Pericardium fibroblast (primary cell): ENCODE results near the gene PCDHGA8. TPM values are rescaled to one million over a fixed set of nuclear protein-coding genes. Genes with fewer than 3 reads are reported as not detected.

Experiments used
- total RNA-seq: library from RNA; depleted of rRNA; stranded (reverse); fragments of >200 nt; gene quantifications from 2 replicates; pipeline ENCODE4 v1.2.3, GENCODE V29; 2015

PCDHGA8 gene
- total RNA-seq, result 0.70 and 1.4 TPM in 2 replicates

GRCh38 chr5:141392429-141393198, at the start of gene PCDHGA8:
PCDHGA8 (plus strand) TSS chr5:141392633; CDS start chr5:141392814, 181 bp downstream.

GRCh38 chr5:141343242-141343952, 49.0 kb upstream of the PCDHGA8 start, which contains the start of gene PCDHGA3:
PCDHGA3 (plus strand) TSS chr5:141343829; CDS start chr5:141344034, 205 bp downstream.

DNA sequence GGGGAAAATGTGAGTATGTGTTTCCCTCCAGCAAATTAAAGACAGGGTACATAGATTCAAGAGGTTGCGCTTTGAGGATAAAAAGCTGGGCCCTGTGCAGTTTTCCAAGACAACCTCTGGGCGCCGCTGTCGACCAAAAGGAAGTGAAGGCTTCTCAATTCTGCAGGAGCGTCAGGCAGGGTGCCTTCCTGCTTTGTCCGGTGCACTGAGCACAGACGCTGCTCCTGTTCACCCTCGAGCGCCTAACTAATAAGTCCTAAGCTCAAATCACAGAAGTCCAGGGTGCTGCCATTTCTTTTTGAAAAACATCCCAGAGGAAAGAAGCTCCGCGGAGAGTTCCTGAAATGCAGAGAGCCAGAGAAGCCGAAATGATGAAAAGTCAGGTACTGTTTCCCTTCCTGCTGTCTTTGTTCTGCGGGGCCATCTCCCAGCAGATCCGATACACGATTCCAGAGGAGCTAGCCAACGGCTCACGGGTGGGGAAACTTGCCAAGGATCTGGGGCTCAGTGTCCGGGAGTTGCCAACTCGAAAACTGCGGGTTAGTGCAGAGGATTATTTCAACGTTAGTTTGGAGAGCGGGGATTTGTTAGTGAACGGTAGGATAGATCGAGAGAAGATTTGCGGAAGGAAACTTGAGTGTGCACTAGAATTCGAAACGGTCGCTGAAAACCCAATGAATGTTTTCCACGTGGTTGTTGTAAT, 42.4 kb upstream of the PCDHGA8 start, which contains the start of gene PCDHGB1:
PCDHGB1 (plus strand) TSS at position 183 of the 703 bp plus-strand sequence; CDS start at position 345, 162 bp downstream.

GRCh38 chr5:141354900-141355469, 37.4 kb upstream of the PCDHGA8 start, which contains the start of gene PCDHGA4:
PCDHGA4 (plus strand) TSS chr5:141355021; CDS start chr5:141355108, 87 bp downstream.

DNA sequence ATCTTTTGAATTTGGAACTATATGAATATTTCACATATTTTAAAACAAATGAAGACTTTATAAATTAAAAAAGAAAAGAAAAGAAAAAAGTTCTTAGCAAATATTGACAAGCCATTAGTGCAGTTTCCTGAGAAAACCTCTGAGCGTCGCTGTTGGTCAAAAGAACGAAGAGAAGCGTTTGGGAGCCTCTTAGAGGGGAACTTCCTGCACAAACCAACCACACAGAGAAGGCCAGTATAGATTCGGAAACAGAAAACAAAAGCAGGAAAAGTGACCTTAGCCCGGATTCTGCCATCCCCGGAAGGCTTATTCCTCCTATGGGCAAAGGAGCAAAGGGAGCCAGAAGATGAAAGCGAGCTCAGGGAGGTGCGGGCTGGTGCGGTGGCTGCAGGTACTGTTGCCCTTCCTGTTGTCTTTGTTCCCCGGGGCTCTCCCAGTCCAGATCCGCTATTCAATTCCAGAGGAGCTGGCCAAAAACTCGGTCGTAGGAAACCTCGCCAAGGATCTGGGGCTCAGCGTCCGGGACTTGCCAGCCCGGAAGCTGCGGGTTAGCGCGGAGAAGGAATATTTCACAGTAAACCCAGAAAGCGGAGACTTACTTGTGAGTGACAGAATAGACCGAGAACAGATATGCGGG, 32.5 kb upstream of the PCDHGA8 start, which contains the start of gene PCDHGB2:
PCDHGB2 (plus strand) TSS at position 205 of the 637 bp plus-strand sequence; CDS start at position 347, 142 bp downstream.

DNA sequence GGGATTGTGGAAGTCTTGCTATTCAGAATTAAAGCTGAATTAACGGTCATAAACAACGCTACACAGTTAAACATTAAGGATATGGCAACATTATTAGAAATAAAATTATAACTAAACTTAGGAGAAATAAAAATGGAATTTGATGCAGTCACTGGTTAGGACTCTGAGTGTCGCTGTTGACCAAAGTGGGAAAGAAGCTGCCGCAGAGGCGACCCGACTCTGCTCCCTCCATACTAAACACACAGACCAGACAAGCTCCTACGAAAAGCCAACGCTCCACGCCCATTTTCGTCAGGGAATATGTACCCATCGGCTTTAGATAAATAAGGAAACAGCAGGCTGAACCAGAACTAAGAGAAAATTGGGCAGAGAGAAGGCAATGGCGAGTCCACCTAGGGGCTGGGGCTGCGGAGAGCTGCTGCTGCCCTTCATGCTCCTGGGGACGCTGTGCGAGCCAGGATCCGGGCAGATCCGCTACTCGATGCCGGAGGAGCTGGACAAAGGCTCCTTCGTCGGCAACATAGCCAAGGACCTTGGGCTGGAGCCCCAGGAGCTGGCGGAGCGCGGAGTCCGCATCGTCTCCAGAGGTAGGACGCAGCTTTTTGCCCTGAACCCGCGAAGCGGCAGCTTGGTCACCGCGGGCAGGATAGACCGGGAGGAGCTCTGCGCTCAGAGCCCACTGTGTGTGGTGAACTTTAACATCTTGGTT, 28.3 kb upstream of the PCDHGA8 start, which contains the start of gene PCDHGA5:
PCDHGA5 (plus strand) TSS at position 211 of the 709 bp plus-strand sequence; CDS start at position 380, 169 bp downstream.

GRCh38 chr5:141369994-141370848, 22.2 kb upstream of the PCDHGA8 start, which contains the start of gene PCDHGB3:
PCDHGB3 (plus strand) TSS chr5:141370242; CDS start chr5:141370395, 153 bp downstream.

DNA sequence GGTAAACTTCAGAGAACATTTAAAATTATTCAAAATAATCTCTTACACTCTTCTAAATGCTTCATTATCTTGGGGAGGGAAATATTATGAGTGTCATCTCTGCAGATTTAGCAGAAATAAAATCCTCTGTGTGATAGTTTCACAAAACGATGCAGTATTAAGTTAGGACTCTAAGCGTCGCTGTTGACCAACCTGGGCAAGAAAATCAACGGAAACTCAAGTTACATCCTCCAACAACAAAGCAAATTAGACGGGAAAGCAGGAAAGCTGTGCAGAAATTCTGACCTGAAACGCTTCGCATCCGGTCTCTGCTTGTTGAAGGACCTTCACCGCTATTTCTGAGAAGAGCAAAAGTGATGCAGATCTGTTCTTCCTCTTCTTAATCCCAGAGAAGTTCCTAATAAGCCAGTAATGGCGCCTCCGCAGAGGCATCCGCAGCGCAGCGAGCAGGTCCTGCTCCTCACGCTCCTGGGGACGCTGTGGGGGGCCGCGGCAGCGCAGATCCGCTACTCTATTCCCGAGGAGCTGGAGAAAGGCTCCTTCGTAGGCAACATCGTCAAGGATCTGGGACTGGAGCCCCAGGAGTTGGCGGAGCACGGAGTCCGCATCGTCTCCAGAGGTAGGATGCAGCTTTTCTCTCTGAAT, 18.6 kb upstream of the PCDHGA8 start, which contains the start of gene PCDHGA6:
PCDHGA6 (plus strand) TSS at position 219 of the 645 bp plus-strand sequence; CDS start at position 412, 193 bp downstream.

DNA sequence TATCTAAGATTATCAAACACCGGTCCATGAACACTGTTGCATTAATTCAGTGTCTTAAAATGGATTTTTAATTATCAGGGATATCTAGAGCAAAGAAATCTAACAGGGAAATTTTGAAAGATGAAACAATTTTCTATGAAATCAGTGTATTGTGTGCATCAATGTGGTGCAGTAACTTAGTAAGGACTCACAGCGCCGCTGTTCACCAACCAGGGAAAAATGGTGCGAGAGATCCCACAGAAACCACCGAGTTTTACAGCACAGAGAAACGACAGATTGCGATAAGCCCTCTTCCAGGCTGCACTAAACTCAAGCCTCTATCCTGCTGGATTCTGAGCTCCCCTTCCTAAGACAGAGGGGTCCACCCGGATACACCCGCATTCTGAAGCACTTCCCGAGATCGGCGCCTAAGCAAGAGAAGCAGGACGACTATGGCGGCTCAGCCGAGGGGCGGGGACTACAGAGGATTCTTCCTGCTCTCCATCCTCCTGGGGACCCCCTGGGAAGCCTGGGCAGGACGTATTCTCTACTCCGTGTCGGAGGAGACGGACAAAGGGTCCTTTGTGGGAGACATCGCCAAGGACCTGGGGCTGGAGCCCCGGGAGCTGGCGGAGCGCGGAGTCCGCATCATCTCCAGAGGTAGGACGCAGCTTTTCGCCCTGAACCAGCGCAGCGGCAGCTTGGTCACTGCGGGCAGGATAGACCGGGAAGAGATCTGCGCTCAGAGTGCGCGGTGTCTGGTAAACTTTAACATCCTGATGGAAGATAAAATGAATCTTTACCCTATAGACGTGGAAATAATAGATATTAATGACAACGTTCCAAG, 9.8 kb upstream of the PCDHGA8 start, which contains the start of gene PCDHGA7:
PCDHGA7 (plus strand) TSS at position 274 of the 826 bp plus-strand sequence; CDS start at position 432, 158 bp downstream.

DNA sequence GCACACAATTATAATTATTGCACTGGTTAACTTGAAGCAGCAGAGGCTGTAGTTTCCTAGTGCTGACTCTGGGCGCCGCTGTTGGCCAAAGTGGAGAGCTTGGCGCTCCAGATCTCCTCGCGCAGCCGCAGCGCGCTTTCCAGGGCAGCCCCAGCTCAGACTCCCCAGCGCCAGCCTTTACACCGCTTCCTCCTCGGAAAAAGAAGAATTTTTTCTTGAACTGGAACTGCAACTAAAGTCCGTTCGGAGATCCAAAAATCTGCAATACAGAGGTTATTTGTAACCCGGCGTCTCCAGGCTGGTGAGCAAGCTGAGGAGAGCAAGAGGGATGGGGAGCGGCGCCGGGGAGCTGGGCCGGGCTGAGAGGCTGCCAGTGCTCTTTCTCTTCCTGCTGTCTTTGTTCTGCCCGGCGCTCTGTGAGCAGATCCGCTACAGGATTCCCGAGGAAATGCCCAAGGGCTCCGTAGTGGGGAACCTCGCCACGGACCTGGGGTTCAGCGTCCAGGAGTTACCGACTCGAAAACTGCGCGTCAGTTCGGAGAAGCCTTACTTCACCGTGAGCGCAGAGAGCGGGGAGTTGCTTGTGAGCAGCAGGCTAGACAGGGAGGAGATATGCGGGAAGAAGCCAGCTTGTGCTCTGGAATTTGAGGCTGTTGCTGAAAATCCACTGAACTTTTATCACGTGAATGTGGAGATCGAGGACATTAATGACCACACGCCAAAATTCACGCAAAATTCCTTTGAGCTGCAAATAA, 4.7 kb upstream of the PCDHGA8 start, which contains the start of gene PCDHGB4:
PCDHGB4 (plus strand) TSS at position 142 of the 755 bp plus-strand sequence; CDS start at position 329, 187 bp downstream.

DNA sequence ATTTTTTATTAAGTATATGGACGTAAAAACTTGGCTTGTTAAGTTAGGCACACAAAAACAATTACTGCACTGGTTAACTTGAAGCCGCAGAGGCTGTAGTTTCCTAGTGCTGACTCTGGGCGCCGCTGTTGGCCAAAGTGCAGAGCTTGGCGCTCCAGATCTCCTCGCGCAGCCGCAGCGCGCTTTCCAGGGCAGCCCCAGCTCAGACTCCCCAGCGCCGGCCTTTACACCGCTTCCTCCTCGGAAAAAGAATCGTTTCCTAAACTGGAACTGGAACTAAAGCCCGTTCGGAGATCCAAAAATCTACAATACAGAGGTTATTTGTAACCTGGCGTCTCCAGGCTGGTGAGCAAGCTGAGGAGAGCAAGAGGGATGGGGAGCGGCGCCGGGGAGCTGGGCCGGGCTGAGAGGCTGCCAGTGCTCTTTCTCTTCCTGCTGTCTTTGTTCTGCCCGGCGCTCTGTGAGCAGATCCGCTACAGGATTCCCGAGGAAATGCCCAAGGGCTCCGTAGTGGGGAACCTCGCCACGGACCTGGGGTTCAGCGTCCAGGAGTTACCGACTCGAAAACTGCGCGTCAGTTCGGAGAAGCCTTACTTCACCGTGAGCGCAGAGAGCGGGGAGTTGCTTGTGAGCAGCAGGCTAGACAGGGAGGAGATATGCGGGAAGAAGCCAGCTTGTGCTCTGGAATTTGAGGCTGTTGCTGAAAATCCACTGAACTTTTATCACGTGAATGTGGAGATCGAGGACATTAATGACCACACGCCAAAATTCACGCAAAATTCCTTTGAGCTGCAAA, 5.5 kb downstream of the PCDHGA8 start, which contains the start of gene PCDHGB5:
PCDHGB5 (plus strand) TSS at position 192 of the 796 bp plus-strand sequence; CDS start at position 373, 181 bp downstream.

DNA sequence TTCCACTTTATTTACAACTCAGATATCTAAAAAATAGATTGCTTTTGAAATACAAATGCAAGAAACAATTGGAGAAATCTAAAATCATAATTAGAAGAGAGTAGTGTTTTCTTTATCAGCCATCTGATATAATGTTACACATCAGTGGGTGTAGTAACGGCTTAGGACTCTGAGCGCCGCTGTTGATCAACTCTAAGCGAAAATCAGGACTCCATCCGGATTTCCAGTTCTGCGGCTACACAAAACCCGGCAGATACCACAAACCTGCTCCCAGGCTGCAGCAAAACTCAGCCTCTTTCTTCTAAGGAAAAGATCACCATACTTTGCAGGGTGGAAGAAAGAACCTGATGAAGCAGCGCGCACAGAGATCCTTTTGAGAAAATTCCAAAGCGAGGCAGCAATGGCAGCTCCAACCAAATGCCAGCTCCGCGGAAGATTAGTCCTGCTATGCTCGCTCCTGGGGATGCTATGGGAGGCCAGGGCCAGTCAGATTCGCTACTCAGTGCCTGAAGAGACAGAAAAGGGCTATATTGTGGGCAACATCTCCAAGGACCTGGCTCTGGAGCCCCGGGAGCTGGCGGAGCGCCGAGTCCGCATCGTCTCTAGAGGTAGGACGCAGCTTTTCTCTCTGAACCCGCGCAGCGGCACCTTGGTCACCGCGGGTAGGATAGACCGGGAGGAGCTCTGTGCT, 10.3 kb downstream of the PCDHGA8 start, which contains the start of gene PCDHGA9:
PCDHGA9 (plus strand) TSS at position 226 of the 691 bp plus-strand sequence; CDS start at position 401, 175 bp downstream.

GRCh38 chr5:141407790-141408505, 15.5 kb downstream of the PCDHGA8 start, which contains the start of gene PCDHGB6:
PCDHGB6 (plus strand) TSS chr5:141408021; CDS start chr5:141408203, 182 bp downstream.

DNA sequence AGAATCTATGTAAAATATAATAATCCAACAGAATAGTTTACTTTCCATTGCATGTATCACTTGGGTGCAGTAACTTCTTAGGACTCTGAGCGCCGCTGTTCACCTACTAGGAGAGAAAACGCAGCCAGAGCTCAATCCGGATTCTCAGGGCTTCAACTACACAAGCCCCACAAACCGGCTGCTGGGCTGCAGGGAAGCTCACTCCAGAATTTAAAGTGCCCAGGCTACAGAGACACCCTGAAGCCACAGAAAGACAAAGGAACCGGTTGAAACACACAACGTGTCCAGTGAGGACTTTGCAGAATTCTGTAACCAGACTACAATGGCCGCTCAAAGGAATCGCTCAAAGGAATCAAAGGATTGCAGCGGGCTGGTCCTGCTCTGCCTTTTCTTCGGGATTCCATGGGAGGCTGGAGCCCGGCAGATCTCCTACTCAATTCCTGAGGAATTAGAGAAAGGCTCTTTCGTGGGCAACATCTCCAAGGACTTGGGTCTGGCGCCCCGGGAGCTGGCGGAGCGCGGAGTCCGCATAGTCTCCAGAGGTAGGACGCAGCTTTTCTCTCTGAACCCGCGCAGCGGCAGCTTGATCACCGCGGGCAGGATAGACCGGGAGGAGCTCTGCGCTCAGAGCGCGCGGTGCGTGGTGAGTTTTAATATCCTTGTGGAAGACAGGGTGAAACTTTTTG, 20.6 kb downstream of the PCDHGA8 start, which contains the start of gene PCDHGA10:
PCDHGA10 (plus strand) TSS at position 134 of the 686 bp plus-strand sequence; CDS start at position 323, 189 bp downstream.

